ENCODE measurements around the gene COL6A1.
"Not testable (repeated sequence)": the region's sequence is repeated elsewhere in the genome, so short reads cannot be mapped to it uniquely, and the experiment has no call there.

COL6A1 gene

DNA sequence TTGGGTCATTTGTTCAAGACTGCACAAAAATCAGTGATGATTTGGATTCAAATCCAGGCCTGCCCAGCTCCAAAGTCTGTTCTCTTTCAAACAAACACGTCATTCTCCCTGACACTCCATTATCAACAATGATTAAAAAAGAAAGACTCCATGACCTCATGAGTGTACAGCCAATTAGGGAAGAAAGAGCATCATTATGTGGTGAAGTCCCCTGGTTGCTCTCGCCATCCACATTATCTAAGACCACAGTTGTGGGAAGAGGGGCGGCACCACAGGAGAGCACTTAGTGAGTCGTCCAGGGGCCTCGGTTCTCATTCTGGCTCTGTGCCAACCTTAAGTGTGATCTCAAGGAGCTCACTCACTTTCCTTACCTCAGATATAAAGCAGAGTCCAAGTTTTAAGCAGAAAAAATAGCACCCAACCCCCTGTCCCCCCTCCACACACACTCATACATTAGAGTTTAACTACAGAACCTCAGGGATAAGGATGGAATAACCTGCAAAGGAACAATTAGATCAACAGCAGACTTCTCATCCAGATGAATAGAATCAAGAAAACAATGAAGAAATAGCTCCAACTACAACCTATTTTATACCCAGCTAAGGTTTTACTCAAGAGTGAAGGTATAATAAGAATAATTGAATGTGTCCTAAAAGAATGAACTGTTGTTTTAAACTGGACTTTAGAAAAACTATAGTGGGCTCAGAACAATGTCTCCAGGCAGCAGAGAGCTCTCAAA is 47.8 kb downstream of the COL6A1 start:
- no peak for DNase-seq

DNA sequence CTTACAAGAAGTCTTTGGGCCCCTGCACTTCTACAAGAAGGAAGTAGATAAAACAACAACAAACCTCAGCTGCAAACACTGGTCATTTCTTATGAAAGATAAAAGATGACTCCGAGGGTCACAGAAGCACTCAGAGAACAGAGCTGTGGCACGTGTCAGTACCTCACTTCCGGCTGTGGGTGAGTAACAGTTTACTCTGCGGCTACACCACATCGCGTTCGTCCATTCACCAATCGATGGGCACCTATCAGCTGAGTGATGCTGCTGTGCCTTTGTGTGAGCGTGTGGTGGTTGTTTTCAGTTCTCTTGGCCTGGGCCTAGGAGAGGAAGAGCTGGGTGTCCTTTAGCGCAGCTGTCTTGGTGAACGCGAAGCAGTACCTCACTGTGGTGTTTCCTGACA is 49.9 kb downstream of the COL6A1 start:
- no peak for DNase-seq

DNA sequence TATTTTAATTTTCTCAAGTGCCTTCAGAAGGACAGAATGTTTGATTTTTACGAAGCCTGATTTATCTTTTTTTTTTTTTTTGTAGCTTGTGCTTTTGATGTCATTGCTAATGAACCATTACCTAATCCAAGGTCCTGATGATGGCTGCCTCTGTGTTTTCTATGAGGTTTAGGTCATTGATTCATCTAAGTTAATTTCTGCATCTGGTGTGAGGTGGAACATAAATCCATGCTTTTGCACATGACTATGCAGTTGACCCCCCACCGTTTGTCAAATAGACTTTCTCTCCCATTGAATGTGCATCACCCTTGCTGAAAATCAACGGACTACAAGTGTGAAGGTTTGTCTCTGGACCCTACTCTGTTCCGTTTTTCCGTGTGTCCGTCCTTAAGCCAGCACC is 50.5 kb downstream of the COL6A1 start:
- DNase-seq: no peak

DNA sequence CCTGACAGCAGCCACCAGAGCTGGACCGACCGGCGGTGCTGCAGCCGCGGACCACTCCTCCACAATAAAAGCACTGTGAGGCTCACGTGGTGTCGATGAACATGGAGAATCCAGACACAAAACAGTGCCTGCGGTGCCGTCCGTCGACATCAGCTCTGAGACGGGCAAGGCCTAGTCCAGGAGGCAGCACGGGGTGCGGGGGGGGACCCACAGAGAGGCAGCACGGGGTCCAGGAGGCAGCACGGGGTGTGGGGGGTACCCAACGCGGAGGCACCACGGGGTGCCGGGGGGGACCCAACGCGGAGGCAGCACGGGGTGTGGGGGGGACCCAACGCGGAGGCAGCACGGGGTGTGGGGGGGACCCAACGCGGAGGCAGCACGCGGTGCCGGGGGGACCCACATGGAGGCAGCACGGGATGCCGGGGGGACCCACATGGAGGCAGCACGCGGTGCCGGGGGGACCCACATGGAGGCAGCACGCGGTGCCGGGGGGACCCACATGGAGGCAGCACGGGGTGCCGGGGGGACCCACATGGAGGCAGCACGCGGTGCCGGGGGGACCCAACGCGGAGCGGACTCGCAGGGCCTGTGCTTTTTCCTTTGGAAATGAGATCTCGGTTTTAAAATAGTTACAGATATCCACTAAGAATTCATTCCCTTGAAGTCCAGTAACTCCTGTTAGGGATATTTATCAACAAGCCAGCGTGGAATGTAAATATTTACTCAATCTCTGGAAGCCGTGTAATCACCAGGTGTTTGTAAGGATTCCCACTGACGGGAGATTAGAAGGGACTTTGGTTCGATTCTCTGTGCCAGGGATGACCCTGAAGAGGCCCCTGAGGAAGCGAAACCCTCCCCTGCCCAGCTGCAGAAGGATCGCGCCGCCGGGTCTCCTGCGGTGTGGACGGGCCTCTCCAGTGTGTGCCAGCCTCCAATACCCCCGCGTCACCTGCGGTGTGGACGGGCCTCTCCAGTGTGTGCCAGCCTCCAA is 52.1 kb downstream of the COL6A1 start:
- no peak for DNase-seq

DNA sequence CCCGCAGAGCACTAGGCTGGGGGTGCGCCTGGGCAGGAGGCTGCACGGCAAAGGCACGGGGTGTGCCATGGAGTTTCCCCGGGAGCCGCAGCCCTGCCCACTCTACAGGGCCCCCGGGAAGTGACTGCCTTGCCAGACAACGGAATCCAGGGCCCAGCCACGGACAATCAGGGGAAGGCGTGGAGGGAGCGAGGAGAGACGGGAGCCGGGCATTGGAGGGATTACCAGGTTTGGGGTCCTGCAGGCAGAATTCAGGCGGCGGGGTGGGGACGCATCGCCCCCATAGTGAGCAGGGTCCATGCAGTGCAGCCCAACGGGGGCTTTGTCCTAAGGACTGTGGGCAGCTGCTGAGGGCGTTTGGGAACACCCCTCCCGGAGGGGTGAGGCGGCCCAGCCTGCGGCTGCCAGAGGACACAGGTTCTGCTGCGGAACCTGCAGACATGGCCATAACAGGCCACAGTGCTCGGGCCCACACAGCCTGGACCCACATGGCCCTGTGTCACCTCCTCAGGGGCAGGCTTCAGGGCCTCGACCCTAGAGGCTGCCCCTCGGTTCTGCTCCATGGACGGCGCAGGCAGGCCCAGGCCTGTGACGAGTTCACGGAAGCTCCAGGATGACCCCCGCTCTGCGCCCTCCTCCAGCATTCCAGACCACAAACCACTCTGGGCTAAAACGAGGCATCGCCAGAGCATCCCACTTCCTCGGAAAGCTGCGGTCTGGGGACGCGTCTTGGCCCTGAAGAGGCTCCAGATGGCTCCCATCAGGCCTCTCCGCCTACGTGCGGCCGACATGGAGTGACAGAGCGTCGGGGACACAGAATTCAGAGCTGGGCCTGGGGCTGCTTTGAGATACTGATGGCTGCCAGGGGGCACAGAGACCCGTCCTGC is 54.5 kb downstream of the COL6A1 start:
- DNase-seq: peak; percentile 19

DNA sequence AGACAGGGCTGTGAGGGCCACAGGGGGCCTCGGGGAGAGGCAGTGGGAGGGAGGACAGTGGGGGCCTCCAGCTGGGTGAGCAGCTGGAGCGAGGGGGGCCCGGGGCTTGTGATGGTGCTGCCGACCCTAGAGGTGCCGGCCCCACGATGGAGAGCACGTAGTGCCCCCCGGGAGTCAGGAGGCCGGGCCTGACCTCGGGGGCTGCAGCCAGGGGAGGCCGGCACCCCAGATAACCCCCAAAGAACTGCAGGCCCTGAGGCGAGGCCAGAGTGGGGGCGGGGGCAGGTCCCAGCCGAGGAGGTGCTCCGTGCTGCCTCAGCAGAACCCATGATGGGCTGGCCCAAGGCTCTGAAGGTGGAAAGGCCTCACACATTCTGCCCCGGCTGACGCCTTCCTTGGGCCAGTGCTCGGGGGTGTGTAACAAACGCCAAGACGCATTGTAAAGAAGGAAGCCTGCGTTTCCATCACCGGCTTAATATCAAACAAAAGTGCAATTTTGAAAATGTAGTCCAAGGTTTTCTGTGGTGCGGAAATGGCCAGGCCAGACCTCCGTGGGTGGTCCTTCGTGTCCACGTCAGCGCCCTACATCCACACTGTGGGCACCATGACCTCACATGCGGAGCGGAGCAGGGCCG is 55.2 kb downstream of the COL6A1 start:
- no peak for DNase-seq

DNA sequence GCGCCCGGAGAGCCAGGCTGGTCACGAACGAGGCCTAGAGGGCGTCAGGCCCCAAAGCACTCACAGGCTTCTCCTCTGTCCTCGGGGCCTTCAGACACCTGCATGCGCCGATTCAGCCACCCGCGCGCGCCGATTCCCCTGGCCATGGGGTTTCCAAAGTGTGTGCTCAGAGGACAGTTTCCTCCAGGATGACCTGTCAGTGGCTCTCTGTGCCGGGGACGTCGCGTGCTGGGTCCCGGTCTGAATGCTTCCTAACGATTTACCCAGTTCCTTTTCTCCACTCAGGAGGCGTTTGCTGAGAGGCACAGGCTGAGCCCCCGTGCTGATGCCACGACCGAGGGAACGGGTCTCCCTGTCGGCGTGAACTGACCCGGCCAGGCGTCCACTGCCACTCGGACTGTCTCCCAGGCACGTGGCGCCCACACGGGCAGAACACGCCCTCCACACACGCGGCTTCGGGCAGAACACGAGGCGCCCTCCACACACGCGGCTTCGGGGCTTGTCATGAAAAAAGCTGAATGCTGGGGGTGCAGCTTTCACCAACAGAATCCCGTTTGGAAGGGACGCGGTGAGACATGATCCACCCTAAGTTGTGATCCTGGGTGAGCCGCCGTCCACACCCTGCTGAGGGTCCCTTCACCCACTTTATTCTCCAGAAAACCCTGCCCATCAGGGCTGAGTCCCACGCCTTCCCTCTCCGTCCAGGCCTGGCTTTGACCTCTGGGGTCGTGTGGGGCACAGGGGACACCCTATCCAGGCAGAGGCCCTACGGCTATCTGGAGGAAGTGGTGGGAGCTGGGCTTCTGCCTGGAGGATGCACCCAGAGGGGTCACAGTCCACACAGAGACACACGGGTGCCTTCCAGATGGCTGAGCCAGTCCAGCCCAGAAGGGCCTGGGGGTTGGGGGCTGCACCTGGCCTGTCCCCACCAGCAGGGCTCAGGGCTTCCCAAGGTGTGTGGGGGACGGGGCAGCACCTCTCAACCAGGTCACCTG is 56.1 kb downstream of the COL6A1 start:
- no peak for DNase-seq

DNA sequence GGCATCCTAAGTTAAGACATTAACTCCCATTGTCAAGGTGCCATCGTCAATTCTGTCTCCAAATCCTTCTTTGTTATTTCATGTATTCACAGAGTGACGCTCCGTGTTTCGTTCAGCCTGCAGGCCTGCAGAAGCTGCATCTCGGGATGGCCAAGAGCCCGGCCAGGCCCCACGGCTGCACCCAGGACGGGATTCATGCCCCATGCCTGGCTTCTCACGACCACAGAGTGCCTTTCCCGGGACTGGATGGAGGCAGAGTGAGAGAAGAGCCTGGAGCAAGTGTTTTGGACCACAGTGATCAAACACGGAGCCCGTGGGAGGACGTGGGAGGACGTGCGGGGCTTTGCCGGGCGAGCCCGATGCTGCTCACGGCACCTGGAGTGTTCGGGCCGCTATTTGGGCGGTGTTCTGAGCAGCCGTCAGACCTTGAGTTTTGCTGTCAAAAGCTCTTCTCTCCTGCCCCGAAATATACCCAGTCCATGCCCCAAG is 56.8 kb downstream of the COL6A1 start:
- DNase-seq: no peak

DNA sequence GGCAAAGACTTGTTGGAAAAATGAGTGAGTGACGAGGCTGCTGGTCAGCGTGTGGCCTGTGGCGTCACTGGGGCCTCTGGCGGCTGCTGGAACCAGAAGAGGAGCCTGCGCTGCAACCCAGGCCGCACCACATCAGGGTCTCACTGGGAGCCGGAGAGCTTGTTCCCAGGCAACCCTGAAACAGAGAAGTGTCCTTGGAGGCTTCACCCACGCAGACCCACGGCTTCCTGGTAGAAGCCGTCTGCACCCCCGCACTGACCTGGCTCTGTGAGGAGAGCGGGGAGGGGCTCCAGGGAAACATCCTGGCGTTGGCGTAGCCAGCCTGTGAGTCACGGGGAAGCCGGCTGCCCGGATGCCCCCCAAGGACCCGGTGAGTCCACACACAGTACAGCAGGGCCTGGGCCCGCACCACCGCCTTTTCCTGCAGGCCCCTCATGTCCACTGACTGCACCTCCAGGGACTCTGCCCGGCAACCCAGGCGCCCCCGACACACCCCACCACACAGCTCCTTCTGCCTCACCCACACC is 57.4 kb downstream of the COL6A1 start:
- no peak for DNase-seq

DNA sequence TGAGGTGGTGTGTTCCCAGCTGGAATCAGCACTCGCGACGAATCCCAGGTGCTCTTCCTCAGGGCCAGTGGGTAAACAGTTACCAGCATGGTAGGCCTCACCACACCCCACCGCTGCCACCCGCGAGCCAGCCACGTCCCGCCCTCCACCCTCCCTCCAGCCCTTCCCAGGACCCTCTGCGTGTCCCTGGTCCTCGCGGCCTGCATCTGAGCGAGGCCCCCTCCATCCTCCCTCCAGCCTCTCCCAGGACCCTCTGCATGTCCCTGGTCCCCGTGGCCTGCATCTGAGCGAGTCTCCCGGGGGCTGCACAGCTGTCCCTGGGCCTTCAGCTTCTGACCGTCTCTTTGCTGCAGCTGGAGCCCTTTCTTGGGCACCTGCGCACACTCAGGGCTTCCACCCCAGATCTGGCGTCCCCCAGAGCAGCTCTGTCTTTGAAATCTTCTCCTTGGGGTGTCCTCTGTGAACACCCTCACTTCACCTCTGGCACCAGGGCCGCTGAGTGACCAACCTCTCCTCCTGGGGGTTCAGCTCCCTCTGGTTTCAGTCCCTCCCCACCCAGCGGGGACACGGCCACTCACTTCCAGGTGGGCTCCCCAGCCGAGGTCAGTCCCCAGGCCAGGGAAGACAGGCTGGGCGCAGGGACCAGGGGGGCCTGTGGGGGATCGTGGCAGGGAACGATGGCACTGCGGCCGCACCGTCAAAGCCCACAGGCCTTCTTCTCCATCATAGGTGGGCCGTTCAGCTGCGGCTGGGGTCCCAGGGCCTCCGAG is 58.5 kb downstream of the COL6A1 start:
- DNase-seq: no peak

DNA sequence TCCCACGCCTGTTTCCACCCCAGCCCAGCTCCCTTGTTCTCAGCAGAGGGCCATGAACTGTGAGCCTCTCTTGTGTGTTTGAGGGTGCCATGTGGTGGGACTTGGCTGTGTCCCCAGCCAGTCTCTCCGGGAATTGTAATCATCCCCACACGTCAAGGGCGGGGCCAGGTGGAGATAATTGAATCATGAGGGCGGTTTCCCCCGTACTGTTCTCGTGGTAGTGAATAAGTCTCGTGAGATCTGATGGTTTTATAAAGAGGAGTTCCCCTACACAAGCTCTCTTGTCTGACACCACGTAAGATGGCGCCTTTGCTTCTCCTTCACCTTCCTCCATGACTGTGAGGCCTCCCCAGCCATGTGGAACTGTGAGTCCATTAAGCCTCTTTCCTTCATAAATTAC is 59.1 kb downstream of the COL6A1 start:
- no peak for DNase-seq

DNA sequence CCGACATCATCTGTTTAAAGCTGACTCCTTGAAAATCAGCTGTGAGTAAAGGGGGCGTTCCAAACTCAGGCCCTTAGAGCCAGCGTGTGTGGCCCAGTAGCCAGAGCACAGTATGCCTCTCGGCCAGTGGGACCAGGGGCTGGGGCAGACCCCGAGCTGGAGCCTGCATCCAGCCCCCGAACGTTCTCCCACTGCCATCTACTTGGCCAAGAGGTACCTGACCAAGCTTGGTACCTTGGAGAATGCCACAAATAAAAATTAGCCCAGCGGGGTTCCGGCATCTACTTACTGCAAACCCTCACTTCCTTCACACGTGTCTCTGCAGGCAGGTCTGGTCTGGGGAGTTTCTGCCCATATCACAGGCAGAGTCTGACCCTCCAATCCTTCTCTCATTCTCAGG is 59.6 kb downstream of the COL6A1 start:
- no peak for DNase-seq

DNA sequence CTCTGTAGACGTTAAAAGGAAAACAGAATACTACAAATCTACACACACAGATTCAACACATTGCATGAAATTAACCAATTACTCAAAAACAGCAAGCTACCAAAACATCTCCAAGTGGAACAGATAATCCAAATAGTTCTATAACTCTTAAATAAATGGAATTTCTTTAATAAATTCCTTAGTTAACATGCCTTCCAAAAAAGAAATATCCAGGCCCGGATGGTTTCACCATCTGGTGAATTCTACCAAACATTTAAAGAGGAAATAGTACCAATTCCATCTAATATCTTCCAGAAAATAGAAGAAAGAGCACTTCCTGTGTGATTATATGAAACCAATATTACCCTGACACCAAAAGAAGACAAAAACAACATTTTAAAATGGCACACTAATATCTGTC is 63.6 kb downstream of the COL6A1 start:
- no peak for DNase-seq

DNA sequence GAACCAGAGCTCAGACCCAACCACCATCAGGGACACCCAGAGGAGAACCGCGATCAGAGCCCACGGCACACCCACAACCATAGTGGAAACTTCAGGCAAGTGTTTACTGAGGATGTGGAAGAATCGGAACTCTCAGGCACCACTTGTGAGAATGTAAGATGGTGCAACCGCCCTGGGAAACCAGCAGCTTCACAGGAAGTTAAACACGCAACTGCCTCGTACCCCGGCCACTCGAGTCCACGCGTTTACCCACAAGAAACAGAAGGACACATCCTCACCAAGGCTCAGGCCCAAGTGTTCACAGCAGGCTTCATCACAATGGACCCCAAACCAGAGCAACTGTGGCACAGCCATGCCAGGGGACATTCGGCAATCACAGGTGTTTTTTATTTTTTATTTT is 64.9 kb downstream of the COL6A1 start:
- DNase-seq: no peak

DNA sequence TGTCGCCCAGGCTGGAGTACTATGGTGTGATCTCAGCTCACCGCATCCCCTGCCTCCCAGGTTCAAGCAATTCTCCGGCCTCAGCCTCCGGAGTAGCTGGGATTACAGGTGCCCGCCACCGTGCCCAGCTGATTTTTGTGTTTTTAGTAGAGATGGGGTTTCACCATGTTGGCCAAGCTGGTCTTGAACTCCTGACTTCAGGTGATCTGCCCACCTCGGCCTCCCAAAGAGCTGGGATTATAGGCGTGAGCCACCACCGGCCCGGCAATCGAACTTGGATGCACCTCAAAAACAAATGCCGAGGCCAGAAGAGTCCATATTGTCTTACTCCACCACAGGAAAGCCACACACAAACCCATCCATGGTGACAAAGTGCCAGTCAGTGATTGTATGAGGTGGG is 65.3 kb downstream of the COL6A1 start:
- DNase-seq: not testable (repeated sequence)

DNA sequence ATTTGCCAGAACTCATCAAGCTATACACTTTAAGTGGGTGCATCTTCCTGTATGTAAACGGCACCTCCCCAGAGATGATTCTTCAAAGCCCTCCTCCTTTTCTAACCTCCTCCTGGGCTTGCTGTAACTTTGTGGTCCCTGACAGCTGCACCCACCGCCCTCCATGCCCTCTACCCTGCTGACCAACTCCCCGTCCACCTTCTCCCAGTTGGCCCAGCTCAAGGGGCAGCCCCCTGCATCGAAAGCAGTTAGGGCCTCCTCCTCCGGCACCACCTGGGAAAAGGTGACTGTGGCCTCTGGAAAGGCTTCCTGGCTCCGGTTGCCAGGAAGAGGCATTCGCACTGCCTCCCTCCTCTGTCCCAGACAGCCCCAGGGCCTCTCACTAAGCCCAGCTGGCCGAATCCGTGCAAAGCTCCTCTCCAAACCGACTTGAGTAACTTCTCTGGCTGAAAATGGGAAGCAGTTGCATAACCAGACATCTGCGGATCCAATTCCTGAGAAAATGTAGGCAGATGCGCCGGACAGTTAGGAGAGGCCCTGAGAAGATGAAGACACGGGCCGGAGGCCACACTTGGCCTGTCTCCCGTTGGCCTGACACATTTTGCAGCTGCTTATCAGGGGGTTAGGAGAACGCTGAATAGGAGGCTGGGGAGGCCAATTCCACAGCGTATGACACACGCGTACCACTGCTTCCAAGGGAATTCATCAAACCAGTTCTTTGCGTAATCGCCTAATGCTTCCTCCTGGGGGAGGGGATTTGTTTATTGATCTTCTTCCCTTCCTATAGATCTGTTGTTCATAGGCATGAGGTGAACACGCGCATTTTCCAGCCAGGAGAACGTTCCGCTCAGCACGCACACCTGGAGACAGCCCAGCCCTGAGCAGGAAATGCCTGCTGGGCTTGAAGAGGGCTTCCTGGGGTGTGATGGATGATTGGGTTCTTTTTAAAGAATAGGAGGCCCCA is 67.6 kb downstream of the COL6A1 start:
- DNase-seq: no peak

DNA sequence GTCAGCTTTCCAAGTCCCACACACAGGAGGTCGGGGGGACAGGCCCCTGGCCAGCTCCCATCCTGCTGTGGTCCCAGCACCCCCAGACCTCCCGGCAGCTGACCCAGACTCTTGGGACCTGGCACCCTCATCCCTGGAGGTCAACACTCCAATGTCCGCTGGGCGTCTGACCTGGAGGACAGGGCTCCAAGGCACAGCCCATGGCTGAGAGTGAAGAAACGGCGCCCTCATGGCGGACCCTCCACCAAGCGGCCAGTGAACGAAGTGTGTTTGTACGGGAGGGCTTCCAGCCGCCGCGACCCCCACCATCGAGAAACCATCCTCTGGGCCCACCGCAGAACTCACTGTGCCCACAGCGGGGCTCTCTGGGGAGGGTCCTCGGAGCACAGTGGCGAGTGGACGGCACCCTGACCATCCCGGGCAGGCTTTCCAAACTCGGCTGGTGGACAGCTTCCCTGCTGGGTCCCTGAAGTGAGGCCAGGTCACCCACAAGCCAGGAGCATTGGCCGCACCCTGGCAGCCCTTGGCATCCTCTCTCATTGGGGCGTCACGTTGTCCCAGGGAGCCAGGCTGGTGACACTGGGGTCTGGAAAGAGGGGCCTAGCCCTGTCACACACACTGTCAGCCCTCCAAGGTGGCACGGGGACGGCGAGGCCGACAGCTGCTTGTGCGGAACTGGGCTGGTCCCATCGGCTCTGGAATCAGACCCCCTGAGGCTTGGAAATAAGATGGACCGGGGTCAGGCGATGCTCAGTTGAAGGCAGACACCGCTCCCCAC is 68.5 kb downstream of the COL6A1 start:
- no peak for DNase-seq
